Caki2 (cell line): ENCODE data around the gene TARS3. TPM values are rescaled to one million over a fixed set of nuclear protein-coding genes. Genes with fewer than 3 reads are reported as not detected.
"Not testable (repeated sequence)": the region's sequence is repeated elsewhere in the genome, so short reads cannot be mapped to it uniquely, and the experiment has no call there.

Source experiments
- DNase-seq: peaks from one replicate; pipeline ENCODE4 v3.0.0-alpha.2; 2015; ENCODE audit warnings: low read depth
- in situ Hi-C: cut with HindIII; loops from 2 replicates; pipeline ENCODE4 v1.10.0; 2016; ENCODE audit warnings: low sequenced_read_pairs, low pct_unique_long_range_greater_than_20kb, mixed read lengths
- total RNA-seq: library from RNA; depleted of rRNA; stranded (reverse); fragments of >200 nt; shearing (Covaris generic); gene quantifications from 2 replicates; pipeline ENCODE4 v1.2.3, GENCODE V29; 2014; ENCODE audit warnings: low replicate concordance

TARS3 gene
- total RNA-seq, 1 experiment from 2014 or later, result 20.8 TPM

- no peak for DNase-seq
- in situ Hi-C loops, result no loop called here
Measured at GRCh38 chr15:101664303-101664913, 59.9 kb downstream of the TARS3 start.

GRCh38 chr15:101662203-101662602 is 62.1 kb downstream of the TARS3 start:
- in situ Hi-C loops, result no loop called here
- DNase-seq, result no peak

GRCh38 chr15:101660005-101660404 is 64.3 kb downstream of the TARS3 start:
- in situ Hi-C loops, result no loop called here
- DNase-seq, result no peak

DNA sequence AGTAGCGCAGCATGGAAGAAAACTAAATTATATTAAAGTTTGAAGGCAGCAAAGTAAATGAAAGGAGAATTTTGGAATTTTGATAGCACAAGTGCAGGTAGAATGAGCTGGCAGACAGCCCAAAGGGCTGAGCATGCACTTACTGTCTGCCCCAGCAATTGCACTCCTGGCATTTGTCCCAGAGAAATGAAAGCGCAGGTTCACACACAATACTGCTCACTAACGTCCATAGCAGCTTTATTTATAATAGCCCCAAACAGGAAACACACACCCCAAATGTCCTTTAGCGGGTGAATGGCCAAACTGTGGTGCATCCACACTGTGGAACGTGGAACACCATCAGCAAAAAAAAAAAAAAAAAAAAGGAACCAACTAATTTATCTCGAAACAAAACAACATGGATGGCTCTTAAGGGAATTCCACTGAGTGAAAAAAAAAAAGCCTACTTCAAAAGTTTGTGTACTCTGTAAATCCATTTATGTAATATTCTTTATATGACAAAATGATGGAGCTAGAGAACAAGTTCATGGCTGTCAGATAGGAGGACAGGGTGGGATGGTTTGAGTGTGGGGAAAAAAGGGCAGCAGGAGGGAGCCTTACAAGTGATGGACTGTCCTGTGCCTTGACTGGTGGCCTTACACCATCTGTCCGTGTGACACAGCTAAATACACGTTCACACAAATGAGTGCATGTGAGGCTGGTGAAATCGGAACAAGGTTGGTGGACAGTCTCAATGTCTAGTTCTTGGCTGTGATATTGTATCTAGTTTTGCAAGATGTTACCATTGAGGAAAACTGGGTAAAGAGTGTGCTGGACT is 66.1 kb downstream of the TARS3 start:
- DNase-seq, result no peak
- in situ Hi-C loops, result no loop called here

- no peak for DNase-seq
- in situ Hi-C loops, result no loop called here
Measured at GRCh38 chr15:101657171-101657570, 67.1 kb downstream of the TARS3 start.

DNA sequence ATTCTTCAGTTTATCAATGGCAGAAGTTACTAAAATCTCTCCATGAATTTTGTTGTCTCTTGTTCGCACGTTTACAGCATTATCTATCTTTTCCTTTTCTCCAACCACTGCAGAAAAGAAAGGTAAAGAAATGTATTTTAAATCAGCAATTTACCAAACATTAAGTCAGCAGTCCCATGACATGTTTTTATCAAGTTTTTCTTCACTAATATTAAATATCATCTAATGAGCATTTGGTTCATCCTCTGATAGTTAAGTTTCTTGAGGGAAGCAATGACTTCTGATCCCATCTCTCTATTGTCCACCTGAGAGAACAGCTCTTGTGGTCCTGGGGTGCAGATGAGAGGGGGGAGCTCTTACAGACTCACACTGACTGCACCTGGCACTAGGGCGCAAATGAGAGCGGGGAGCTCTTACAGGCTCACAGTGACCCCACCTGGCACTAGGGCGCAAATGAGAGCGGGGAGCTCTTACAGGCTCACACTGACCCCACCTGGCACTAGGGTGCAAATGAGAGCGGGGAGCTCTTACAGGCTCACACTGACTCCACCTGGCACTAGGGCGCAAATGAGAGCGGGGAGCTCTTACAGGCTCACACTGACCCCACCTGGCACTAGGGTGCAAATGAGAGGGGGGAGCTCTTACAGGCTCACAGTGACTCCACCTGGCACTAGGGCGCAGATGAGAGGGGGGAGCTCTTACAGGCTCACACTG is 69.5 kb downstream of the TARS3 start:
- DNase-seq, in situ Hi-C loops: not testable (repeated sequence)

GRCh38 chr15:101654171-101654570 is 70.1 kb downstream of the TARS3 start:
- in situ Hi-C loops, result no loop called here

GRCh38 chr15:101652786-101653430 is 71.4 kb downstream of the TARS3 start:
- in situ Hi-C loops, result no loop called here
- peak; percentile 52 for DNase-seq

More at GRCh38 chr15:101654171-101654570, 70.1 kb downstream of the TARS3 start:
- no peak for DNase-seq

DNA sequence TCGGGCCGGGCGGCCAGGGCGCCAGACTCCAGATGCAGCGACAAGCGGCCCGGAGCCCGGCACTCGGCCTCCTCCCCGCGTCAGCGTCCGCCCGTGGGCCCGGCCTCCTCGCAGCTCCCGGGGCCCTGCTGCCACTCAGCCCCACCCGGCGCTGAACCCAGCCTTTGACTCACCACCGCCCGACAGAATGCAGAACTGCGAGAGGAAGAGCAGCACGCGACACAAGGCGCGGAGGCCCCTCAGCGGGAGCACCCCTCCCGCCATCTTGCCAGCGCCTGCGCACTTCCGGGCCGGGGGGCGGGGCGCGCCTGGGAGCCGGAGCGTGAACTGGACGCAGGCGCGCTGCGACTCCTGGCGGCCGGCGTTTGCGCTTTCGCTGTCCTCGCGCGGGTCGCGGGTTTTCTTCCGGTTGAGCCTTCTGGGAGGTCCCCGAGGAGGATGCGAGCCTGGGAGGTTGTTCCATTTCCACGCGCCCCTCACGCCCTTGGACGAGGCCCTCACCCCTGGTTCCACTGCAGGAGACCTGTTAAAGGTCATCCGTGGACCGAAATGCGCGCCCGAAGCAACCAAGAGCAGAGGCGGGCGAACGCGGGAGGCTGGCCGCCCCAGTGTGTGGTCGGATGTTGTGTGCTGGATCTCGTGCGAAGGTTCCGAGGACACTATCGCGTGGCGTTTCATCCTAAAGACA is 72.0 kb downstream of the TARS3 start, which contains the start of gene TM2D3:
TSS of gene TM2D3 (minus strand) at position 284 of the 688 bp plus-strand sequence. CDS start at position 264, 20 bp downstream.
- in situ Hi-C loops, result no loop called here
- DNase-seq, result peak; percentile 92

GRCh38 chr15:101651554-101652097 is 72.6 kb downstream of the TARS3 start:
- in situ Hi-C loops, result no loop called here
- DNase-seq, result no peak

GRCh38 chr15:101650145-101650544 is 74.1 kb downstream of the TARS3 start:
- in situ Hi-C loops, result no loop called here
- no peak for DNase-seq

DNA sequence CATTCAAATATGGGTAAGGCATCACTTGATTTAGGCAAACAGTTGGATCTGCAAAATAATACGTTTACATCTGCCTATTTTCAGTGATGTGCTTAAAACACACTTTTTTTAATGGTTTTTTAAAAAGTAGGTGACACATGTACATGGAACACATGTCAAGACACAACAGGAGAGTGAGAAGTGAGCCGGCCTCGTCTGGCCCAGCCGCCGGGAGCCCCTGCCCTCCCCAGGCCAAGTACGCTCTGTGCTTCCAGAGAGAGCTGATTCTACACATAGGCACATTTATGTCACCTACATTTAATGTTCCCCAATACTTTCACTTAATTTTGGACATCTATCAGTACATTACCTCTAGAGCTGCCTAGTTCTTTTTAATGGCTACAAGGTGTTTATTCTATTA is 75.9 kb downstream of the TARS3 start:
- in situ Hi-C loops, result no loop called here
- DNase-seq, result no peak

GRCh38 chr15:101647251-101647650 is 77.0 kb downstream of the TARS3 start:
- in situ Hi-C loops, result no loop called here
- DNase-seq, result no peak

- in situ Hi-C loops, result no loop called here
- no peak for DNase-seq
Measured at GRCh38 chr15:101646672-101647071, 77.6 kb downstream of the TARS3 start.

GRCh38 chr15:101642361-101642760 is 81.9 kb downstream of the TARS3 start:
- in situ Hi-C loops, result no loop called here
- DNase-seq, result no peak

DNA sequence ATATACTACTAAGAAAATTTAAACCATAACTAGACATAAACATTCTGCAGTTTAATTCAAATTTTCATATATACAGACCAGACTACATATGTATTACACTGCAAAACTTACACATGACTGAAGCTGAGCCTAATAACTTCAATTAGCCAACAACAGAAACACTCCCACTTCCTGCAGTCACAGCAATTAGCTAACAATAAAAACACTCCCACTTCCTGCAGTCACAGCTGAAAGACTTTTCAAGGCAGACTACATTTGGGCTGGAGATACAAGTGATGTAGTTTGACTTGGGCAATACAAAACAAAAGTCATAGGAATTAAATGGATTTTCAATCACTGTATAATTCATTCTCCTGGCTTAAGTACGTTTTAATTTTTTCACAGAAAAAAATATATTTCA is 82.4 kb downstream of the TARS3 start:
- in situ Hi-C loops, result no loop called here
- DNase-seq, result peak; percentile 33

- in situ Hi-C loops, result no loop called here
Measured at GRCh38 chr15:101641129-101641764, 83.0 kb downstream of the TARS3 start.

More at GRCh38 chr15:101641129-101641764, 83.0 kb downstream of the TARS3 start:
- peak; percentile 48 for DNase-seq
